Neural cell (in vitro differentiated cells): ENCODE measurements around the gene COL27A1.

Experiments
- CTCF ChIP-seq: fragments of 450-650 bp; IDR thresholded peaks from 2 replicates; pipeline ENCODE4 v1.5.1; 2014; ENCODE audit warnings: antibody characterized with exemption, mild to moderate bottlenecking, moderate library complexity; ENCODE audit not compliant: poor library complexity, severe bottlenecking
- EP300 ChIP-seq: fragments of 450-650 bp; conservative IDR thresholded peaks from 2 replicates; pipeline ENCODE4 v1.6.1; 2014; ENCODE audit warnings: antibody characterized with exemption, mild to moderate bottlenecking, moderate library complexity; ENCODE audit not compliant: poor library complexity, severe bottlenecking
- EZH2 ChIP-seq: fragments of 200-600, 300-800 bp; shearing (Covaris generic), sonication (generic); IDR thresholded peaks from 2 replicates; pipeline ENCODE4 v1.6.1; 2014; ENCODE audit warnings: antibody characterized with exemption, low read length, borderline replicate concordance, mild to moderate bottlenecking; ENCODE audit not compliant: insufficient read depth, poor library complexity, severe bottlenecking
- POLR2AphosphoS5 ChIP-seq: IDR thresholded peaks from 2 replicates; pipeline ENCODE4 v1.6.1; 2012
- RAD21 ChIP-seq: fragments of 450-650 bp; conservative IDR thresholded peaks from 2 replicates; pipeline ENCODE4 v1.6.1; 2014; ENCODE audit warnings: antibody characterized with exemption, mild to moderate bottlenecking, moderate library complexity
- REST ChIP-seq: IDR thresholded peaks from 2 replicates; pipeline ENCODE4 v1.6.1; 2012; ENCODE audit warnings: borderline replicate concordance
- TAF1 ChIP-seq: IDR thresholded peaks from 2 replicates; pipeline ENCODE4 v1.6.1; 2012; ENCODE audit warnings: low read depth

- TF ChIP-seq CTCF (no peak), EZH2 (no peak), EP300 (no peak), REST (no peak), POLR2AphosphoS5 (no peak), TAF1 (no peak), RAD21 (no peak)
These were observed 126.3 kb downstream of the COL27A1 start for GRCh38 chr9:114281473-114282103.
